ENCODE data around the gene CFAP52.
A peak's percentile ranks its signal among the peaks of the same experiment; 100 is the strongest.

The CFAP52 gene

GRCh38 chr17:9568004-9568403 is 8.4 kb upstream of the CFAP52 start:
- Histone ChIP-seq H3K27me3 (ENCODE audit: low read depth, low read length) (no peaks in the 10 kb centered on the region), H2AFZ (ENCODE audit: low read depth, low read length) (no peak overlapping the region), H3K36me3 (replicated peaks; ENCODE audit: low read depth, low read length) (no peaks in the 10 kb centered on the region), H3K9me3 (ENCODE audit: insufficient read depth, low read length) (no peaks in the 10 kb centered on the region), H3K79me2 (ENCODE audit: low read length) (no peaks in the 10 kb centered on the region), H3K4me2 (ENCODE audit: low read length) (no peak overlapping the region), H3K4me3 (ENCODE audit: low read length) (no peak overlapping the region), H4K20me1 (ENCODE audit: insufficient read depth, low read length) (no peaks in the 10 kb centered on the region), H3K4me1 (ENCODE audit: low read length) (0 out of 2 replicates have a peak, but pooled peaks cover 6% of the 10 kb centered on the region), H3K9ac (ENCODE audit: low read length) (no peak overlapping the region), H3K27ac (ENCODE audit: low read length) (no peak overlapping the region)
- TF ChIP-seq EZH2phosphoT487 (IDR thresholded peaks at IDR 0.05; ENCODE audit: low read depth) (no peak), CTCF (IDR thresholded peaks at IDR 0.05; ENCODE audit: low read depth, low read length) (no peak)

GRCh38 chr17:9568957-9569588 is 7.4 kb upstream of the CFAP52 start:
- TF ChIP-seq CTCF (IDR thresholded peaks at IDR 0.05; ENCODE audit: low read depth, low read length) (no peak), EZH2phosphoT487 (IDR thresholded peaks at IDR 0.05; ENCODE audit: low read depth) (no peak)
- H3K4me3 ChIP-seq (ENCODE audit: low read length): no peak overlapping the region
- H3K79me2 ChIP-seq (ENCODE audit: low read length): no peaks in the 10 kb centered on the region
- no peak overlapping the region for H2AFZ ChIP-seq (ENCODE audit: low read depth, low read length)
- H3K36me3 ChIP-seq (replicated peaks; ENCODE audit: low read depth, low read length): no peaks in the 10 kb centered on the region
- H3K4me2 ChIP-seq (ENCODE audit: low read length): no peak overlapping the region
- H3K9me3 ChIP-seq (ENCODE audit: insufficient read depth, low read length): no peaks in the 10 kb centered on the region
- H3K27ac ChIP-seq (ENCODE audit: low read length): no peak overlapping the region
- H3K27me3 ChIP-seq (ENCODE audit: low read depth, low read length): no peaks in the 10 kb centered on the region
- H3K9ac ChIP-seq (ENCODE audit: low read length): no peak overlapping the region
- H3K4me1 ChIP-seq (ENCODE audit: low read length): 0 out of 2 replicates have a peak, but pooled peaks cover 6% of the 10 kb centered on the region
- no peaks in the 10 kb centered on the region for H4K20me1 ChIP-seq (ENCODE audit: insufficient read depth, low read length)

GRCh38 chr17:9571201-9571600 is 5.2 kb upstream of the CFAP52 start:
- Histone ChIP-seq H3K36me3 (replicated peaks; ENCODE audit: low read depth, low read length) (no peaks in the 10 kb centered on the region), H3K4me2 (ENCODE audit: low read length) (no peak overlapping the region), H3K4me1 (ENCODE audit: low read length) (0 out of 2 replicates have a peak, but pooled peaks cover 6% of the 10 kb centered on the region), H3K79me2 (ENCODE audit: low read length) (peaks cover 7% of the 10 kb centered on the region), H4K20me1 (ENCODE audit: insufficient read depth, low read length) (no peaks in the 10 kb centered on the region), H3K4me3 (ENCODE audit: low read length) (no peak overlapping the region), H3K27me3 (ENCODE audit: low read depth, low read length) (no peaks in the 10 kb centered on the region), H3K27ac (ENCODE audit: low read length) (no peak overlapping the region), H3K9me3 (ENCODE audit: insufficient read depth, low read length) (no peaks in the 10 kb centered on the region), H2AFZ (ENCODE audit: low read depth, low read length) (no peak overlapping the region), H3K9ac (ENCODE audit: low read length) (no peak overlapping the region)
- no peak for TF ChIP-seq EZH2phosphoT487 (IDR thresholded peaks at IDR 0.05; ENCODE audit: low read depth)
- TF ChIP-seq CTCF (IDR thresholded peaks at IDR 0.05; ENCODE audit: low read depth, low read length): no peak

- TF ChIP-seq CTCF (IDR thresholded peaks at IDR 0.05; ENCODE audit: low read depth, low read length): no peak
- TF ChIP-seq EZH2phosphoT487 (IDR thresholded peaks at IDR 0.05; ENCODE audit: low read depth): no peak
- Histone ChIP-seq H3K36me3 (replicated peaks; ENCODE audit: low read depth, low read length) (no peaks in the 10 kb centered on the region), H3K9me3 (ENCODE audit: insufficient read depth, low read length) (no peaks in the 10 kb centered on the region), H2AFZ (ENCODE audit: low read depth, low read length) (peak within 1 kb of the TSS; percentile 97), H3K27ac (ENCODE audit: low read length) (peak within 1 kb of the TSS; percentile 29), H4K20me1 (ENCODE audit: insufficient read depth, low read length) (no peaks in the 10 kb centered on the region), H3K4me2 (ENCODE audit: low read length) (peak within 1 kb of the TSS; percentile 83), H3K4me3 (ENCODE audit: low read length) (peak within 1 kb of the TSS; percentile 92), H3K9ac (ENCODE audit: low read length) (peak within 1 kb of the TSS; percentile 74), H3K79me2 (ENCODE audit: low read length) (peaks cover 7% of the 10 kb centered on the region), H3K4me1 (ENCODE audit: low read length) (peaks cover 6% of the 10 kb centered on the region; the same call in 1 of the 2 replicates), H3K27me3 (ENCODE audit: low read depth, low read length) (no peaks in the 10 kb centered on the region)
Measured at GRCh38 chr17:9575381-9576101, 901 bp upstream of the CFAP52 start, which contains the start of gene STX8. TSS of gene STX8 (minus strand) at chr17:9575820. CDS start at chr17:9575808, 12 bp downstream.
